Liver (tissue), 9 donors: Measurements from ENCODE around the gene TANGO2. TPM values are rescaled to one million over a fixed set of nuclear protein-coding genes. Genes with fewer than 3 reads are reported as not detected.
A peak's percentile ranks its signal among the peaks of the same experiment; 100 is the strongest.

Experiments
- DNase-seq: peaks from one replicate; pipeline ENCODE4 v3.0.0-alpha.2; 2017; ENCODE audit warnings: low spot score
- H3K27ac ChIP-seq, 2 donors: one replicate each; pipeline ENCODE4 v1.7.0; 2013; ENCODE audit warnings: inconsistent platforms in 2 of 2, low read length in 2 of 2, control low read depth in 1 of 2, low read depth in 1 of 2, mild to moderate bottlenecking in 1 of 2
- H3K27me3 ChIP-seq, 4 donors: one replicate each; pipeline versions ENCODE4 v1.6.1 to v1.7.0; 2013; ENCODE audit warnings: low read length in 3 of 4, inconsistent platforms in 1 of 4, mild to moderate bottlenecking in 1 of 4, moderate library complexity in 1 of 4; ENCODE audit not compliant: control insufficient read depth in 4 of 4, insufficient read depth in 4 of 4
- H3K36me3 ChIP-seq, 4 donors: one replicate each; pipeline versions ENCODE4 v1.6.1 to v1.7.0; 2013; ENCODE audit warnings: low read length in 3 of 4, mild to moderate bottlenecking in 3 of 4, low read depth in 1 of 4, moderate library complexity in 1 of 4; ENCODE audit not compliant: control insufficient read depth in 4 of 4, insufficient read depth in 3 of 4
- H3K4me1 ChIP-seq, 4 donors: one replicate each; pipeline versions ENCODE4 v1.6.1 to v1.7.0; 2013; ENCODE audit warnings: low read length in 3 of 4, mild to moderate bottlenecking in 3 of 4, moderate library complexity in 1 of 4; ENCODE audit not compliant: control insufficient read depth in 4 of 4, insufficient read depth in 4 of 4
- H3K4me3 ChIP-seq, 3 donors: one replicate each; pipeline versions ENCODE4 v1.6.1 to v1.7.0; 2013; ENCODE audit warnings: low read length in 3 of 3, control low read depth in 1 of 3, low read depth in 1 of 3, mild to moderate bottlenecking in 1 of 3
- H3K9ac ChIP-seq, 2 donors: one replicate each; pipeline ENCODE4 v1.7.0; 2013; ENCODE audit warnings: low read length in 2 of 2, mild to moderate bottlenecking in 2 of 2, moderate library complexity in 2 of 2, control low read depth in 1 of 2, low read depth in 1 of 2
- H3K9me3 ChIP-seq, 4 donors: one replicate each; pipeline versions ENCODE4 v1.6.1 to v1.7.0; 2013; ENCODE audit warnings: low read length in 3 of 4; ENCODE audit not compliant: control insufficient read depth in 4 of 4
- EGR1 ChIP-seq, 2 donors: IDR thresholded peaks; 2 replicates each; pipeline ENCODE4 v1.6.1; 2016 to 2018; ENCODE audit warnings: antibody characterized with exemption in 2 of 2, low read depth in 2 of 2
- FOXA1 ChIP-seq: IDR thresholded peaks from 2 replicates; pipeline ENCODE4 v1.6.1; 2016; ENCODE audit warnings: antibody characterized with exemption
- FOXA2 ChIP-seq: IDR thresholded peaks from 2 replicates; pipeline ENCODE4 v1.6.1; 2016; ENCODE audit warnings: antibody characterized with exemption
- GABPA ChIP-seq, 2 donors: IDR thresholded peaks in 1 of 2; conservative IDR thresholded peaks in 1 of 2; 2 replicates each; pipeline ENCODE4 v1.6.1; 2016; ENCODE audit warnings: antibody characterized with exemption in 2 of 2, mild to moderate bottlenecking in 1 of 2, moderate library complexity in 1 of 2
- HNF4A ChIP-seq, 2 donors: conservative IDR thresholded peaks; 2 replicates each; pipeline ENCODE4 v1.6.1; 2016; ENCODE audit warnings: antibody characterized with exemption in 2 of 2, mild to moderate bottlenecking in 2 of 2
- HNF4G ChIP-seq: IDR thresholded peaks from 2 replicates; pipeline ENCODE4 v1.6.1; 2016; ENCODE audit warnings: antibody characterized with exemption
- JUND ChIP-seq, 2 donors: IDR thresholded peaks; 2 replicates each; pipeline ENCODE4 v1.6.1; 2016; ENCODE audit warnings: antibody characterized with exemption in 2 of 2
- NR2F2 ChIP-seq: IDR thresholded peaks from 2 replicates; pipeline ENCODE4 v1.6.1; 2016; ENCODE audit warnings: antibody characterized with exemption
- RAD21 ChIP-seq, 2 donors: IDR thresholded peaks; 2 replicates each; pipeline ENCODE4 v1.6.1; 2016; ENCODE audit warnings: antibody characterized with exemption in 2 of 2, mild to moderate bottlenecking in 2 of 2
- RXRA ChIP-seq, 2 donors: IDR thresholded peaks; 2 replicates each; pipeline ENCODE4 v1.6.1; 2017 to 2018; ENCODE audit warnings: antibody characterized with exemption in 2 of 2, mild to moderate bottlenecking in 1 of 2
- SP1 ChIP-seq: IDR thresholded peaks from 2 replicates; pipeline ENCODE4 v1.6.1; 2018; ENCODE audit warnings: antibody characterized with exemption, mild to moderate bottlenecking
- TAF1 ChIP-seq: conservative IDR thresholded peaks from 2 replicates; pipeline ENCODE4 v1.6.1; 2016; ENCODE audit warnings: antibody characterized with exemption, mild to moderate bottlenecking
- YY1 ChIP-seq: IDR thresholded peaks from 2 replicates; pipeline ENCODE4 v1.6.1; 2016; ENCODE audit warnings: antibody characterized with exemption, mild to moderate bottlenecking
- WGBS: extraction: QIAGEN DNeasy Blood & Tissue Kit; methylation state at CpG from one replicate; pipeline ENCODE4 v1.1.7; 2013; 5-methylcytosine and 5-hydroxymethylcytosine counted together
- polyA plus RNA-seq, 2 donors: library from polyadenylated mRNA; stranded (reverse) in 1 of 2; unstranded in 1 of 2; fragments of 200-250 nt in 1 of 2; fragments of >200 nt in 1 of 2; fragmentation: Nextera tagmentation in 1 of 2; extraction: Ambion mirVana in 1 of 2; gene quantifications; one replicate each; pipeline versions ENCODE4 v1.2.1 to v1.2.3, GENCODE V29; 2013 to 2015
- total RNA-seq, 2 donors: library from RNA; depleted of rRNA; stranded (reverse); fragments of >200 nt; gene quantifications; one replicate each; pipeline ENCODE4 v1.2.3, GENCODE V29; 2014
- TF ChIP-seq, protein P1 (sequence below): IDR thresholded peaks from 2 replicates; pipeline ENCODE4 v1.6.1; 2016; ENCODE audit warnings: antibody characterized with exemption, mild to moderate bottlenecking
- TF ChIP-seq, protein P2 (sequence below): IDR thresholded peaks from 2 replicates; pipeline ENCODE4 v1.6.1; 2016; ENCODE audit warnings: antibody characterized with exemption
- TF ChIP-seq, protein P3 (sequence below): IDR thresholded peaks from 2 replicates; pipeline ENCODE4 v1.6.1; 2016; ENCODE audit warnings: antibody characterized with exemption
- TF ChIP-seq, protein P4 (sequence below): IDR thresholded peaks from 2 replicates; pipeline ENCODE4 v1.6.1; 2016; ENCODE audit warnings: antibody characterized with exemption
- TF ChIP-seq, protein P5 (sequence below): fragments of 150-350 bp; IDR thresholded peaks from 2 replicates; pipeline ENCODE4 v1.5.1; 2017; ENCODE audit warnings: improper control_type of control experiment, low read depth, low read length; ENCODE audit not compliant: missing input control
- donor health status: healthy.
- donor health status: healthy.
- donor health status: healthy.
- donor health status: healthy.
- donor health status: healthy.

Gene TANGO2
- total and polyA plus RNA-seq, 4 donors: 10.8 to 153 (median 16.1) TPM

DNA sequence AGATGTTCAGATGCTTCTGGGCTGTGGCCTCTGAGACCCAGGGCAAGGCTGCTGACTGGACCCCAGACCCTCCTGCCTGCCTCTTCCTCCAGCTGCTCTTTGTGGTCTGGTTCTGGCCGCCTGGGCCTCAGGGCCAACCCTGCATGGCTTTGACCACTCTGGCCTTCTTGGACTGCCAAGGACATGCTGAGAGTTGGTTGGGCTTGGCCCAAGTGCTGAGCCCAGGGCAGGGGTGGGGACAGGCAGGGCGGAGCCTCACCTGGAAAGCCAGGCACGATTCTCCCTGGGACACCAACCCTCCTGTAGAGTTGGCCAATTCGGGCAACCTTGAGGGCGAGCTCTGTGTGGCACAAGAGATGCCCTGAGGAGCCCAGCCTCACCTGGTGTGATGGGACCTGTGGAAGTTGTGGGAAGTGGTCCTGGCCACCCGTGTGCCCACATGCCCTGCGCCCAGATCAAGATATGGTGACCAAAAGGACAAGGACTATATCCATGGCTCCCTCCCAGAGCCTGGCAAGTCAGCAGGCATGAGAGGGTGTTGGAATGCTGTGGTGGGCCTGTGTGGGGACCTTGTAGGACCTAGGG lies 11.6 kb downstream of the TANGO2 start:
- Histone ChIP-seq H3K36me3 (peaks cover 0 to 5% (median 4%) of the 10 kb centered on the region in 4 donors), H3K27ac (peak overlapping the region; percentile 72 to 90), H3K9me3 (no peaks in the 10 kb centered on the region), H3K27me3 (no peaks in the 10 kb centered on the region), H3K9ac (no peak overlapping the region), H3K4me1 (peaks cover 13 to 25% (median 19%) of the 10 kb centered on the region in 4 donors), H3K4me3 (no peak overlapping the region)
- no peak for DNase-seq
- no peak for TF ChIP-seq EGR1 (IDR thresholded peaks at IDR 0.05; ENCODE audit: low read depth in 2 of 2)
- WGBS: 95% methylated on average over 7 of the region's 7 CpGs

DNA sequence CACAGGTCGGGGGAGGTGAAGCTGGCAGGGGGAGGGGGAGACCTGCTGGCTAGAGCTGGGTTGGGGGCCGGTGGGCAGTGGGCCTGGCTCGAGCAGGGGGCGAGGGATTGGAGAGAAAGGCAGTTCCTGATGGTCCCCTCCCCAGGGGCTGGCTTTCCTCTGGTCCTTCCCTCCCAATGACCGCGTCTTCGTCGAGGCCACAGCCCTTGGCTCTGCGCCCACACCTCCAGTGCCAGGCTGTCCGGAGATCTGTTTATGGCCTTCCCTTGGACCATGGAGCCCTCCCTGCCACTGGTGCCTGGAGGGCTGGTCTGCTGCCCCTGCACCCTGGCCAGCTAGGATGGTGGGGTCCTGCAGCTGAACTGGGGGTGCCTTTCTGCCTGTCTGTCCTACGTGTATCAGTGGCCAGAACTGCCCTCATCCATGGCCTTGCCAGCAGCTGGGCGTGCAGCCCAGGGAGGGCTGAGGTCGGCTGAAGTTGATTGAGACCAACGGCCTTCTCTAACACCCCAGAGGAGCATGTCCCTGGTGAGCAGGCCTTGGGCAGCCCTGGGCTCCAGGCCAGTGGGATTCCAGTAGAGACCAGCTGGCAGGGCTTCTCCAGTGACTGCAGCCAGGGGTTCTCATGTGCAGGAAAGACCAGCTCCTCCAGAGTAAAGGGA lies 12.3 kb downstream of the TANGO2 start:
- peaks cover 13 to 25% (median 19%) of the 10 kb centered on the region in 4 donors for H3K4me1 ChIP-seq
- peaks cover 0 to 9% (median 5%) of the 10 kb centered on the region in 4 donors for H3K36me3 ChIP-seq
- H3K27ac ChIP-seq: peak overlapping the region; percentile 72 to 90
- H3K4me3 ChIP-seq: no peak overlapping the region
- no peak for DNase-seq
- no peak overlapping the region for H3K9ac ChIP-seq
- 31% methylated on average over 14 of the region's 14 CpGs for WGBS
- no peak for TF ChIP-seq TAF1
- TF ChIP-seq FOXA1: no peak
- TF ChIP-seq, protein P1, sequence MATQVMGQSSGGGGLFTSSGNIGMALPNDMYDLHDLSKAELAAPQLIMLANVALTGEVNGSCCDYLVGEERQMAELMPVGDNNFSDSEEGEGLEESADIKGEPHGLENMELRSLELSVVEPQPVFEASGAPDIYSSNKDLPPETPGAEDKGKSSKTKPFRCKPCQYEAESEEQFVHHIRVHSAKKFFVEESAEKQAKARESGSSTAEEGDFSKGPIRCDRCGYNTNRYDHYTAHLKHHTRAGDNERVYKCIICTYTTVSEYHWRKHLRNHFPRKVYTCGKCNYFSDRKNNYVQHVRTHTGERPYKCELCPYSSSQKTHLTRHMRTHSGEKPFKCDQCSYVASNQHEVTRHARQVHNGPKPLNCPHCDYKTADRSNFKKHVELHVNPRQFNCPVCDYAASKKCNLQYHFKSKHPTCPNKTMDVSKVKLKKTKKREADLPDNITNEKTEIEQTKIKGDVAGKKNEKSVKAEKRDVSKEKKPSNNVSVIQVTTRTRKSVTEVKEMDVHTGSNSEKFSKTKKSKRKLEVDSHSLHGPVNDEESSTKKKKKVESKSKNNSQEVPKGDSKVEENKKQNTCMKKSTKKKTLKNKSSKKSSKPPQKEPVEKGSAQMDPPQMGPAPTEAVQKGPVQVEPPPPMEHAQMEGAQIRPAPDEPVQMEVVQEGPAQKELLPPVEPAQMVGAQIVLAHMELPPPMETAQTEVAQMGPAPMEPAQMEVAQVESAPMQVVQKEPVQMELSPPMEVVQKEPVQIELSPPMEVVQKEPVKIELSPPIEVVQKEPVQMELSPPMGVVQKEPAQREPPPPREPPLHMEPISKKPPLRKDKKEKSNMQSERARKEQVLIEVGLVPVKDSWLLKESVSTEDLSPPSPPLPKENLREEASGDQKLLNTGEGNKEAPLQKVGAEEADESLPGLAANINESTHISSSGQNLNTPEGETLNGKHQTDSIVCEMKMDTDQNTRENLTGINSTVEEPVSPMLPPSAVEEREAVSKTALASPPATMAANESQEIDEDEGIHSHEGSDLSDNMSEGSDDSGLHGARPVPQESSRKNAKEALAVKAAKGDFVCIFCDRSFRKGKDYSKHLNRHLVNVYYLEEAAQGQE: no peak
- no peak for TF ChIP-seq NR2F2
- TF ChIP-seq, protein P2, sequence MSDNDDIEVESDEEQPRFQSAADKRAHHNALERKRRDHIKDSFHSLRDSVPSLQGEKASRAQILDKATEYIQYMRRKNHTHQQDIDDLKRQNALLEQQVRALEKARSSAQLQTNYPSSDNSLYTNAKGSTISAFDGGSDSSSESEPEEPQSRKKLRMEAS: no peak
- TF ChIP-seq, protein P3, sequence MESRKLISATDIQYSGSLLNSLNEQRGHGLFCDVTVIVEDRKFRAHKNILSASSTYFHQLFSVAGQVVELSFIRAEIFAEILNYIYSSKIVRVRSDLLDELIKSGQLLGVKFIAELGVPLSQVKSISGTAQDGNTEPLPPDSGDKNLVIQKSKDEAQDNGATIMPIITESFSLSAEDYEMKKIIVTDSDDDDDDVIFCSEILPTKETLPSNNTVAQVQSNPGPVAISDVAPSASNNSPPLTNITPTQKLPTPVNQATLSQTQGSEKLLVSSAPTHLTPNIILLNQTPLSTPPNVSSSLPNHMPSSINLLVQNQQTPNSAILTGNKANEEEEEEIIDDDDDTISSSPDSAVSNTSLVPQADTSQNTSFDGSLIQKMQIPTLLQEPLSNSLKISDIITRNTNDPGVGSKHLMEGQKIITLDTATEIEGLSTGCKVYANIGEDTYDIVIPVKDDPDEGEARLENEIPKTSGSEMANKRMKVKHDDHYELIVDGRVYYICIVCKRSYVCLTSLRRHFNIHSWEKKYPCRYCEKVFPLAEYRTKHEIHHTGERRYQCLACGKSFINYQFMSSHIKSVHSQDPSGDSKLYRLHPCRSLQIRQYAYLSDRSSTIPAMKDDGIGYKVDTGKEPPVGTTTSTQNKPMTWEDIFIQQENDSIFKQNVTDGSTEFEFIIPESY: no peak
- no peak for TF ChIP-seq JUND (IDR thresholded peaks at IDR 0.05)
- TF ChIP-seq EGR1 (IDR thresholded peaks at IDR 0.05; ENCODE audit: low read depth in 2 of 2): no peak
- no peak for TF ChIP-seq GABPA (IDR thresholded peaks at IDR 0.05 in 1 of 2, conservative IDR thresholded peaks at IDR 0.05 in 1 of 2)
- TF ChIP-seq FOXA2: no peak
- TF ChIP-seq, protein P4, sequence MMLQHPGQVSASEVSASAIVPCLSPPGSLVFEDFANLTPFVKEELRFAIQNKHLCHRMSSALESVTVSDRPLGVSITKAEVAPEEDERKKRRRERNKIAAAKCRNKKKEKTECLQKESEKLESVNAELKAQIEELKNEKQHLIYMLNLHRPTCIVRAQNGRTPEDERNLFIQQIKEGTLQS: no peak
- peak; percentile 39 to 66 for TF ChIP-seq HNF4A (conservative IDR thresholded peaks at IDR 0.05)
- TF ChIP-seq, protein P5, sequence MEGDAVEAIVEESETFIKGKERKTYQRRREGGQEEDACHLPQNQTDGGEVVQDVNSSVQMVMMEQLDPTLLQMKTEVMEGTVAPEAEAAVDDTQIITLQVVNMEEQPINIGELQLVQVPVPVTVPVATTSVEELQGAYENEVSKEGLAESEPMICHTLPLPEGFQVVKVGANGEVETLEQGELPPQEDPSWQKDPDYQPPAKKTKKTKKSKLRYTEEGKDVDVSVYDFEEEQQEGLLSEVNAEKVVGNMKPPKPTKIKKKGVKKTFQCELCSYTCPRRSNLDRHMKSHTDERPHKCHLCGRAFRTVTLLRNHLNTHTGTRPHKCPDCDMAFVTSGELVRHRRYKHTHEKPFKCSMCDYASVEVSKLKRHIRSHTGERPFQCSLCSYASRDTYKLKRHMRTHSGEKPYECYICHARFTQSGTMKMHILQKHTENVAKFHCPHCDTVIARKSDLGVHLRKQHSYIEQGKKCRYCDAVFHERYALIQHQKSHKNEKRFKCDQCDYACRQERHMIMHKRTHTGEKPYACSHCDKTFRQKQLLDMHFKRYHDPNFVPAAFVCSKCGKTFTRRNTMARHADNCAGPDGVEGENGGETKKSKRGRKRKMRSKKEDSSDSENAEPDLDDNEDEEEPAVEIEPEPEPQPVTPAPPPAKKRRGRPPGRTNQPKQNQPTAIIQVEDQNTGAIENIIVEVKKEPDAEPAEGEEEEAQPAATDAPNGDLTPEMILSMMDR: no peak
- peak; percentile 50 for TF ChIP-seq SP1
- TF ChIP-seq RAD21 (IDR thresholded peaks at IDR 0.05): peak in 1 of 2 donors; percentile 41
- TF ChIP-seq YY1: peak; percentile 52
- peak; percentile 89 to 94 for TF ChIP-seq RXRA (IDR thresholded peaks at IDR 0.05)
- no peak for TF ChIP-seq HNF4G
- H3K9me3 ChIP-seq: no peaks in the 10 kb centered on the region
- H3K27me3 ChIP-seq: no peaks in the 10 kb centered on the region
